OCI-LY7 (cell line): ENCODE measurements around the gene DOCK4. TPM values are rescaled to one million over a fixed set of nuclear protein-coding genes. Genes with fewer than 3 reads are reported as not detected.

Experiments
- BruUV-seq: library from RNA; stranded (reverse); fragments of 400-500 nt; replicated peaks from 2 replicates; lab custom pipeline; 2021; lab: Mats Ljungman, UMichigan
- CTCF ChIA-PET: fragments of 300-600 bp; sonication (Branson Sonifier 250); formaldehyde crosslinking; loops from one replicate; lab custom pipeline; 2022; ENCODE audit warnings: antibody characterized with exemption; ENCODE audit not compliant: unreplicated experiment; lab: Charles Lee
- POLR2A ChIA-PET: fragments of 300-600 bp; sonication (Branson Sonifier 250); formaldehyde crosslinking; loops from one replicate; lab custom pipeline; 2022; ENCODE audit warnings: antibody characterized with exemption; lab: Charles Lee
- DNase-seq: peaks from one replicate; pipeline ENCODE4 v3.0.0-alpha.2; 2015; ENCODE audit warnings: low spot score
- H2AFZ ChIP-seq: fragments of 200-600 bp; sonication (generic), shearing (Covaris generic); 2 replicates; pipeline ENCODE4 v1.6.1; 2014; ENCODE audit warnings: mild to moderate bottlenecking, antibody characterized with exemption, low read length, moderate library complexity
- H3K27ac ChIP-seq: fragments of 200-600 bp; sonication (generic); 2 replicates; pipeline ENCODE4 v1.5.1; 2014; ENCODE audit warnings: mixed run types, low read depth, mild to moderate bottlenecking, moderate library complexity, low read length, inconsistent platforms; ENCODE audit not compliant: poor library complexity, severe bottlenecking
- H3K36me3 ChIP-seq: fragments of 200-600 bp; sonication (generic); 2 replicates; pipeline ENCODE4 v1.6.1; 2014; ENCODE audit warnings: mild to moderate bottlenecking, antibody characterized with exemption, low read length, moderate library complexity, mixed read lengths; ENCODE audit not compliant: insufficient read depth
- H3K4me1 ChIP-seq: fragments of 200-600 bp; sonication (generic); 2 replicates; pipeline ENCODE4 v1.5.1; 2014; ENCODE audit warnings: mild to moderate bottlenecking, low read length; ENCODE audit not compliant: insufficient read depth, poor library complexity, severe bottlenecking
- H3K4me2 ChIP-seq: fragments of 200-600 bp; sonication (generic); 2 replicates; pipeline ENCODE4 v1.6.1; 2014; ENCODE audit warnings: mild to moderate bottlenecking, low read length
- H3K4me3 ChIP-seq: fragments of 200-600 bp; sonication (generic); 2 replicates; pipeline ENCODE4 v1.5.1; 2014; ENCODE audit warnings: mild to moderate bottlenecking, low read depth, low read length; ENCODE audit not compliant: poor library complexity, severe bottlenecking
- H3K79me2 ChIP-seq: fragments of 200-600 bp; sonication (generic); 2 replicates; pipeline ENCODE4 v1.6.1; 2016; ENCODE audit warnings: low read depth, mild to moderate bottlenecking, low read length, moderate library complexity, mixed read lengths; ENCODE audit not compliant: insufficient read depth
- H3K9me2 ChIP-seq: fragments of 200-600 bp; sonication (generic); 2 replicates; pipeline ENCODE4 v1.6.1; 2016; ENCODE audit warnings: mild to moderate bottlenecking, low read length, mixed read lengths; ENCODE audit not compliant: insufficient read depth
- H3K9me3 ChIP-seq: fragments of 200-600 bp; sonication (generic); 2 replicates; pipeline ENCODE4 v1.6.1; 2014; ENCODE audit warnings: mild to moderate bottlenecking, mixed run types, low read length, mixed read lengths
- H4K20me1 ChIP-seq: fragments of 200-600 bp; sonication (generic); 2 replicates; pipeline ENCODE4 v1.6.1; 2014; ENCODE audit warnings: mild to moderate bottlenecking, antibody characterized with exemption, low read length, moderate library complexity, mixed read lengths; ENCODE audit not compliant: insufficient read depth
- EZH2phosphoT487 ChIP-seq: fragments of 200-600 bp; sonication (generic); IDR thresholded peaks from 2 replicates; pipeline ENCODE4 v1.6.1; 2018; ENCODE audit warnings: low read depth, borderline replicate concordance, mild to moderate bottlenecking, mixed run types, antibody characterized with exemption, low read length, moderate library complexity, mixed read lengths
- intact Hi-C: fragments of 100-400 bp; cut with micrococcal nuclease; formaldehyde crosslinking; loops from one replicate; pipeline ENCODE4 v1.10.0; 2022; ENCODE audit not compliant: unreplicated experiment
- total RNA-seq, 2 experiments: library from RNA; depleted of rRNA in 1 of 2; stranded (reverse); fragments of >200 nt in 1 of 2; shearing (Covaris generic) in 1 of 2; gene quantifications; 2 replicates each; pipeline ENCODE4 v1.2.3, GENCODE V29; 2014 to 2022
- TF ChIP-seq, protein P1 (sequence below): fragments of 200-600 bp; sonication (generic); conservative IDR thresholded peaks from 2 replicates; pipeline ENCODE4 v1.5.1; 2014; ENCODE audit warnings: mild to moderate bottlenecking, antibody characterized with exemption, low read length, moderate library complexity, mixed read lengths

Gene DOCK4
- total RNA-seq, 2 experiments from 2014 or later = 0.91 to 4.9 TPM

DNA sequence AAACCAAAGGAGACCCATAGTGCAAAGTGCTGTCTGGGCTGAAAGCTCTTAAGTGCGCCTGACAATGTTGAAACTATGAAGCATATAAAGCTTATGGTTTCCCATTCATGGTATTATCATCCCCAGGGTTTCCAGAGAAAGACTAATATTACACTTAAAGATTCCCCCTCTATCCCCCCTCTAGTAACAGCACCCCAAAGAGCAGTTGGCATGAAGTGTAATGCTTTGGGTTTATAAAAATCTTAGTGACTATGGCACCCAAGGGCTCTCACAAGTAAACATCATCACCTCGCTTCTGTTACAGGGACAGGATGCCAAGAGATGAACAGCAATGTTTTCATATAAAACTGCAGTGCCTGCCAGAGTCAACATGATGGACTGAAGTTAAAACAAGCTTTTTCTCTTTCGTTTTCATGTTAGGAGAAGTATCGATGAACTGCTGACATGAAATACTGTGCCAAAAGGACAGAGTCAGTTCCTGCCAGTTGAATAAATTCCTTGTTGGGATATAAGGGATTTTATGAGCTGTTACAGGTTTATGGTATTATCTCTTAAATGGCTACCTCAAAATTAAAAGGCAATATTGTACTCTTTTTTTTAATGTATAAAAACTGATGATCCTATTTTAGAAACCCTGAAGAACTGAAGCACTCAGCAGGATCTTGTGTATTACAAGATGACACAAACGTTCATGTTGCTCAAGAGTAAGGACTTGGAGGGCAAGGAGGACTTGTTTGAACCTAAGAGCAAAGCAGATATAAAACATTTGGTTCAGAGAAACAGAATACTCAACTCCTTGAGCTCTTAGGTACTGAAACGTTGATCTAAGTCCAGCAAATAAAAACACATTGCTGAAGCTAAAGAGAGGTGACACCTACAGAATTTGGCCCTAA lies 440.2 kb downstream of the DOCK4 start:
- H3K4me1 ChIP-seq = no peaks in the 10 kb centered on the region
- H4K20me1 ChIP-seq = no peaks in the 10 kb centered on the region
- ChIA-PET POLR2A (interaction anchor here (0.6 to 1.1 kb wide), 2 partner anchors 9 to 13 kb away, joined by 3 to 4 read pairs; no protein-coding TSS in a partner anchor), CTCF (no interaction called here)
- no peak overlapping the region for H2AFZ ChIP-seq
- no peaks in the 10 kb centered on the region for H3K36me3 ChIP-seq
- BruUV-seq = no TSS peak
- H3K4me2 ChIP-seq = no peak overlapping the region
- TF ChIP-seq, protein P1, sequence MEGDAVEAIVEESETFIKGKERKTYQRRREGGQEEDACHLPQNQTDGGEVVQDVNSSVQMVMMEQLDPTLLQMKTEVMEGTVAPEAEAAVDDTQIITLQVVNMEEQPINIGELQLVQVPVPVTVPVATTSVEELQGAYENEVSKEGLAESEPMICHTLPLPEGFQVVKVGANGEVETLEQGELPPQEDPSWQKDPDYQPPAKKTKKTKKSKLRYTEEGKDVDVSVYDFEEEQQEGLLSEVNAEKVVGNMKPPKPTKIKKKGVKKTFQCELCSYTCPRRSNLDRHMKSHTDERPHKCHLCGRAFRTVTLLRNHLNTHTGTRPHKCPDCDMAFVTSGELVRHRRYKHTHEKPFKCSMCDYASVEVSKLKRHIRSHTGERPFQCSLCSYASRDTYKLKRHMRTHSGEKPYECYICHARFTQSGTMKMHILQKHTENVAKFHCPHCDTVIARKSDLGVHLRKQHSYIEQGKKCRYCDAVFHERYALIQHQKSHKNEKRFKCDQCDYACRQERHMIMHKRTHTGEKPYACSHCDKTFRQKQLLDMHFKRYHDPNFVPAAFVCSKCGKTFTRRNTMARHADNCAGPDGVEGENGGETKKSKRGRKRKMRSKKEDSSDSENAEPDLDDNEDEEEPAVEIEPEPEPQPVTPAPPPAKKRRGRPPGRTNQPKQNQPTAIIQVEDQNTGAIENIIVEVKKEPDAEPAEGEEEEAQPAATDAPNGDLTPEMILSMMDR = no peak
- TF ChIP-seq EZH2phosphoT487 = no peak
- no peak overlapping the region for H3K27ac ChIP-seq
- intact Hi-C loops = no loop called here
- no peaks in the 10 kb centered on the region for H3K9me2 ChIP-seq
- no peaks in the 10 kb centered on the region for H3K9me3 ChIP-seq
- no peak for DNase-seq
- no peak overlapping the region for H3K4me3 ChIP-seq
- no peaks in the 10 kb centered on the region for H3K79me2 ChIP-seq

GRCh38 chr7:111763221-111763801 lies 442.9 kb downstream of the DOCK4 start:
- no TSS peak for BruUV-seq
- no peaks in the 10 kb centered on the region for H3K9me3 ChIP-seq
- no peak overlapping the region for H3K27ac ChIP-seq
- H3K4me2 ChIP-seq = no peak overlapping the region
- no peaks in the 10 kb centered on the region for H3K36me3 ChIP-seq
- ChIA-PET CTCF (no interaction called here), POLR2A (interaction anchor here (0.6 kb wide), 1 partner anchor 1772 kb away, joined by 4 read pairs; no protein-coding TSS in a partner anchor)
- no peak overlapping the region for H3K4me3 ChIP-seq
- H3K9me2 ChIP-seq = no peaks in the 10 kb centered on the region
- no peak overlapping the region for H2AFZ ChIP-seq
- DNase-seq = peak; percentile 6
- H4K20me1 ChIP-seq = no peaks in the 10 kb centered on the region
- H3K79me2 ChIP-seq = no peaks in the 10 kb centered on the region
- TF ChIP-seq EZH2phosphoT487 = no peak
- TF ChIP-seq, protein P1 = peak; percentile 68
- intact Hi-C loops = no loop called here
- H3K4me1 ChIP-seq = no peaks in the 10 kb centered on the region

DNA sequence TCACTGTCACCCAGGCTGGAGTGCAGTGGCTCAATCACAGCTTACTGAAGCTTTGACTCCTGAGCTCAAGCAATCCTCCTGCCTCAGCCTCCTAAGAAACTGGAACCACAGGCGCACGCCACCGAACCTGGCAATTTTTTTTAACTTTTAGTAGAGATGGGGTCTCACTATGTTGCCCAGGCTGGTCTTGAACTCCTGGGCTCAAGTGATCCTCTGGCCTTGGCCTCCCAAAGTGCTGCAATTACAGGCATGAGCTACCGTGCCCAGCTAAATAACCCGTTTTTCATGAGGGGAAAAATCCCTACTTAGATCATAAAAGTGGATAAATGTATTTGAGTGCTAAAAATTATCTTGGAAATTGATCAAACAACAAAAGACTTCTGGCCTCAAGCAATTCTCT lies 443.4 kb downstream of the DOCK4 start:
- TF ChIP-seq, protein P1 = no peak
- TF ChIP-seq EZH2phosphoT487 = no peak
- CTCF ChIA-PET = no interaction called here
- intact Hi-C loops = no loop called here

More for the DNA sequence above, 443.4 kb downstream of the DOCK4 start:
- DNase-seq = no peak
- Histone ChIP-seq H3K4me1 (no peaks in the 10 kb centered on the region), H3K4me3 (no peak overlapping the region), H3K79me2 (no peaks in the 10 kb centered on the region), H3K4me2 (no peak overlapping the region), H4K20me1 (no peaks in the 10 kb centered on the region), H3K36me3 (no peaks in the 10 kb centered on the region), H3K9me3 (no peaks in the 10 kb centered on the region), H3K9me2 (no peaks in the 10 kb centered on the region), H3K27ac (no peak overlapping the region), H2AFZ (no peak overlapping the region)
- POLR2A ChIA-PET = no interaction called here
- no TSS peak for BruUV-seq
